ENCODE results near the gene FGF4.
"Not testable (repeated sequence)": the region's sequence is repeated elsewhere in the genome, so short reads cannot be mapped to it uniquely, and the experiment has no call there.

GRCh38 chr11:69764918-69765317, 10.2 kb downstream of the FGF4 start:
- TF ChIP-seq CTCF (conservative IDR thresholded peaks at IDR 0.05; ENCODE audit: low read length); EZH2phosphoT487 (IDR thresholded peaks at IDR 0.05; ENCODE audit: borderline replicate concordance): not testable (repeated sequence)

Measured in Loucy (cell line).